ENCODE measurements around the gene USP19. TPM values are rescaled to one million over a fixed set of nuclear protein-coding genes. Genes with fewer than 3 reads are reported as not detected.

Gene USP19
- total RNA-seq, 2 donors from 2014 or later, result 30.6 to 33.6 TPM

- Histone ChIP-seq H3K4me3 (no peak overlapping the region), H3K36me3 (replicated peaks in 1 of 2; ENCODE audit: insufficient read depth in 1 of 2, low read depth in 2 of 2) (peaks cover 0 to 4% of the 10 kb centered on the region in 2 donors), H3K27me3 (no peaks in the 10 kb centered on the region), H3K9me3 (no peaks in the 10 kb centered on the region), H3K27ac (no peak overlapping the region), H3K4me1 (peaks cover 24% of the 10 kb centered on the region)
- DNase-seq (no peak), ATAC-seq (no peak)
- WGBS, 2 donors, result 80% methylated on average over 2 to 12 of the region's 12 CpGs
- TF ChIP-seq CTCF (IDR thresholded peaks at IDR 0.05), result no peak
- no peak for TF ChIP-seq POLR2A (IDR thresholded peaks at IDR 0.05)
- intact Hi-C loops (cut with DNase I), result no loop called here
Observed at GRCh38 chr3:49131040-49131439, 10.4 kb upstream of the USP19 start.

GRCh38 chr3:49124991-49125670 lies 4.5 kb upstream of the USP19 start:
- H3K36me3 ChIP-seq (replicated peaks in 1 of 2; ENCODE audit: insufficient read depth in 1 of 2, low read depth in 2 of 2), result peaks cover 0 to 14% of the 10 kb centered on the region in 2 donors
- ATAC-seq, result no peak
- DNase-seq, result no peak
- intact Hi-C loops (cut with DNase I), result no loop called here
- no peak overlapping the region for H3K27ac ChIP-seq
- 71 to 82% methylated on average over 5 to 14 of the region's 14 CpGs for WGBS, 2 donors
- no peak overlapping the region for H3K4me3 ChIP-seq
- peaks cover 5% of the 10 kb centered on the region for H3K4me1 ChIP-seq
- TF ChIP-seq POLR2A (IDR thresholded peaks at IDR 0.05) (no peak), CTCF (IDR thresholded peaks at IDR 0.05) (no peak)
- H3K27me3 ChIP-seq, result no peaks in the 10 kb centered on the region
- H3K9me3 ChIP-seq, result no peaks in the 10 kb centered on the region

GRCh38 chr3:49124203-49124602 lies 3.6 kb upstream of the USP19 start:
- ATAC-seq, result no peak

GRCh38 chr3:49123687-49124086 lies 3.1 kb upstream of the USP19 start:
- WGBS, 2 donors, result 93 to 97% methylated on average over 13 to 16 of the region's 17 CpGs

More at GRCh38 chr3:49124203-49124602, 3.6 kb upstream of the USP19 start:
- intact Hi-C loops (cut with DNase I), result no loop called here
- no peak for DNase-seq
- Histone ChIP-seq H3K27me3 (no peaks in the 10 kb centered on the region), H3K4me3 (no peak overlapping the region), H3K36me3 (replicated peaks in 1 of 2; ENCODE audit: insufficient read depth in 1 of 2, low read depth in 2 of 2) (peaks cover 0 to 14% of the 10 kb centered on the region in 2 donors), H3K27ac (no peak overlapping the region), H3K9me3 (no peaks in the 10 kb centered on the region), H3K4me1 (peaks cover 14% of the 10 kb centered on the region)
- 91 to 92% methylated on average over 4 to 7 of the region's 7 CpGs for WGBS, 2 donors
- TF ChIP-seq CTCF (IDR thresholded peaks at IDR 0.05), result no peak
- no peak for TF ChIP-seq POLR2A (IDR thresholded peaks at IDR 0.05)

More at GRCh38 chr3:49123687-49124086, 3.1 kb upstream of the USP19 start:
- TF ChIP-seq CTCF (IDR thresholded peaks at IDR 0.05), result no peak
- no peak for TF ChIP-seq POLR2A (IDR thresholded peaks at IDR 0.05)
- Histone ChIP-seq H3K27me3 (no peaks in the 10 kb centered on the region), H3K4me1 (peaks cover 20% of the 10 kb centered on the region), H3K4me3 (no peak overlapping the region), H3K9me3 (no peaks in the 10 kb centered on the region), H3K27ac (no peak overlapping the region), H3K36me3 (replicated peaks in 1 of 2; ENCODE audit: insufficient read depth in 1 of 2, low read depth in 2 of 2) (peaks cover 0 to 14% of the 10 kb centered on the region in 2 donors)
- DNase-seq (no peak), ATAC-seq (no peak)
- intact Hi-C loops (cut with DNase I), result no loop called here

Data from body of pancreas (tissue), 4 donors.